Measurements from ENCODE around the gene CSN1S1. TPM values are rescaled to one million over a fixed set of nuclear protein-coding genes. Genes with fewer than 3 reads are reported as not detected.

CSN1S1 gene
- total and polyA plus RNA-seq, 2 of the 13 experiments (the other 11 are each of a cell fraction or from before 2014, with no cell fraction given), result not detected

- no peak for TF ChIP-seq NKX3-1 (CRISPR knock-in tag; IDR thresholded peaks at IDR 0.05)
- no peak for TF ChIP-seq RBAK (CRISPR knock-in tag; IDR thresholded peaks at IDR 0.05)
- peak; percentile 19; the same call in 1 of the 2 replicates for TF ChIP-seq CEBPB (IDR thresholded peaks at IDR 0.05; ENCODE audit: borderline replicate concordance, low read depth, low read length)
- peak; percentile 89 for TF ChIP-seq TEF (CRISPR knock-in tag; IDR thresholded peaks at IDR 0.05)
- peak; percentile 61; the same call in 1 of the 2 replicates for TF ChIP-seq ZNF331 (CRISPR knock-in tag; IDR thresholded peaks at IDR 0.05)
- no peak for TF ChIP-seq NR3C1 (CRISPR knock-in tag; IDR thresholded peaks at IDR 0.05)
- no peak for TF ChIP-seq TBX2 (CRISPR knock-in tag; IDR thresholded peaks at IDR 0.05; ENCODE audit: borderline replicate concordance)
- TF ChIP-seq SETDB1 (CRISPR knock-in tag; IDR thresholded peaks at IDR 0.05; ENCODE audit: borderline replicate concordance), result no peak
- TF ChIP-seq ZKSCAN8 (CRISPR knock-in tag; IDR thresholded peaks at IDR 0.05; ENCODE audit: borderline replicate concordance), result 0 out of 2 replicates have a peak, but pooled peaks have one; percentile 49
- 0 out of 2 replicates have a peak, but pooled peaks have one; percentile 19 for TF ChIP-seq ZNF605 (CRISPR knock-in tag; IDR thresholded peaks at IDR 0.05)
- TF ChIP-seq GTF3A (CRISPR knock-in tag; conservative IDR thresholded peaks at IDR 0.05), result no peak
- TF ChIP-seq NFE2L1 (CRISPR knock-in tag; IDR thresholded peaks at IDR 0.05; ENCODE audit: borderline replicate concordance), result no peak
- TF ChIP-seq SRY (CRISPR knock-in tag; IDR thresholded peaks at IDR 0.05), result no peak
- peak; percentile 90 for TF ChIP-seq NFE2 (CRISPR knock-in tag; IDR thresholded peaks at IDR 0.05)
- TF ChIP-seq NFRKB (IDR thresholded peaks at IDR 0.05), result no peak
- TF ChIP-seq KDM6A (CRISPR knock-in tag; IDR thresholded peaks at IDR 0.05; ENCODE audit: low read depth), result no peak
- TF ChIP-seq ZNF274 (CRISPR knock-in tag; IDR thresholded peaks at IDR 0.05), result no peak
- no peak for TF ChIP-seq ZNF629 (CRISPR knock-in tag; conservative IDR thresholded peaks at IDR 0.05)
- peak; percentile 88 for TF ChIP-seq ARID5B (CRISPR knock-in tag; IDR thresholded peaks at IDR 0.05)
- TF ChIP-seq CBX5 (CRISPR knock-in tag; IDR thresholded peaks at IDR 0.05; ENCODE audit: borderline replicate concordance), result peak; percentile 69; the same call in 1 of the 2 replicates
- TF ChIP-seq TCF12 (IDR thresholded peaks at IDR 0.05), result no peak
- no peak for TF ChIP-seq TCF12 (CRISPR knock-in tag; IDR thresholded peaks at IDR 0.05)
- 0 out of 2 replicates have a peak, but pooled peaks have one; percentile 24 for TF ChIP-seq MEF2D (CRISPR knock-in tag; IDR thresholded peaks at IDR 0.05)
- no peak for TF ChIP-seq SNAI1 (CRISPR knock-in tag; IDR thresholded peaks at IDR 0.05; ENCODE audit: borderline replicate concordance)
- TF ChIP-seq ZNF598 (CRISPR knock-in tag; IDR thresholded peaks at IDR 0.05; ENCODE audit: borderline replicate concordance), result no peak
- TF ChIP-seq NBN (conservative IDR thresholded peaks at IDR 0.05), result no peak
- TF ChIP-seq ZNF207 (IDR thresholded peaks at IDR 0.05; ENCODE audit: borderline replicate concordance), result no peak
- TF ChIP-seq NCOA2 (CRISPR knock-in tag; IDR thresholded peaks at IDR 0.05), result peak; percentile 57; the same call in 1 of the 2 replicates
- TF ChIP-seq E2F5 (CRISPR knock-in tag; conservative IDR thresholded peaks at IDR 0.05), result no peak
- TF ChIP-seq ZNF616 (CRISPR knock-in tag; IDR thresholded peaks at IDR 0.05; ENCODE audit: low read depth), result no peak
Measured at GRCh38 chr4:69984030-69984443, 53.2 kb downstream of the CSN1S1 start (continued).

Measured in HepG2 (cell line).